NB4 (cell line): ENCODE data around the gene HSD3B7.
A peak's percentile ranks its signal among the peaks of the same experiment; 100 is the strongest.
"Not testable (repeated sequence)": the region's sequence is repeated elsewhere in the genome, so short reads cannot be mapped to it uniquely, and the experiment has no call there.

Experiments used
- DNase-seq: peaks from one replicate; pipeline ENCODE4 v3.0.0; 2010; ENCODE audit warnings: low read depth
- H3K4me3 ChIP-seq: one replicate; pipeline ENCODE4 v1.5.1; 2011; ENCODE audit warnings: mild to moderate bottlenecking, low read depth, low read length, moderate library complexity
- CTCF ChIP-seq: IDR thresholded peaks from one replicate; pipeline ENCODE4 v1.5.1; 2012; ENCODE audit warnings: low read depth, low read length
- MAX ChIP-seq: IDR thresholded peaks from 2 replicates; pipeline ENCODE4 v1.6.1; 2011; ENCODE audit warnings: low read depth, low read length
- MYC ChIP-seq: IDR thresholded peaks from 2 replicates; pipeline ENCODE4 v1.6.1; 2011; ENCODE audit warnings: low read depth, low read length
- POLR2A ChIP-seq: IDR thresholded peaks from 2 replicates; pipeline ENCODE4 v1.6.1; 2011; ENCODE audit warnings: mild to moderate bottlenecking; ENCODE audit not compliant: insufficient read length; ENCODE audit errors: extremely low read depth

The HSD3B7 gene

GRCh38 chr16:30984669-30985400 lies at the start of gene HSD3B7:
Gene HSD3B7, plus strand, starts transcription at chr16:30985207. Its CDS starts 452 bp downstream, at chr16:30985659.
- TF ChIP-seq POLR2A (no peak), MYC (no peak; the same call in 1 of the 2 replicates), MAX (peak; percentile 37; the same call in 1 of the 2 replicates), CTCF (peak; percentile 89)
- no peak within 1 kb of the TSS for H3K4me3 ChIP-seq

GRCh38 chr16:30937692-30938091 lies 47.3 kb upstream of the HSD3B7 start:
- no peak overlapping the region for H3K4me3 ChIP-seq
- no peak for DNase-seq
- no peak for TF ChIP-seq CTCF

More at GRCh38 chr16:30984669-30985400, at the start of gene HSD3B7:
- DNase-seq: peak; percentile 81

- H3K4me3 ChIP-seq, DNase-seq: not testable (repeated sequence)
Observed at GRCh38 chr16:30939571-30939970, 45.4 kb upstream of the HSD3B7 start.

GRCh38 chr16:30941600-30942425 lies 43.2 kb upstream of the HSD3B7 start:
- DNase-seq: peak; percentile 77
- H3K4me3 ChIP-seq: no peak overlapping the region
- TF ChIP-seq MYC (no peak), MAX (peak; percentile 28), POLR2A (no peak), CTCF (peak; percentile 84)

GRCh38 chr16:30942426-30942806 lies 42.6 kb upstream of the HSD3B7 start:
- no peak overlapping the region for H3K4me3 ChIP-seq
- TF ChIP-seq CTCF: no peak
- TF ChIP-seq POLR2A: no peak
- TF ChIP-seq MYC: no peak
- TF ChIP-seq MAX: no peak
- DNase-seq: no peak

- no peak for TF ChIP-seq CTCF
- no peak for TF ChIP-seq MAX
- no peak for TF ChIP-seq POLR2A
- no peak for TF ChIP-seq MYC
- DNase-seq: no peak
- no peak overlapping the region for H3K4me3 ChIP-seq
Observed at GRCh38 chr16:30944352-30944751, 40.7 kb upstream of the HSD3B7 start.
